Fibroblast of mammary gland (primary cell): ENCODE results near the gene ST3GAL6.

ENCODE experiments used
- DNase-seq: peaks from one replicate; pipeline ENCODE4 v3.0.0-alpha.2; 2010; ENCODE audit warnings: low read depth
- H3K4me3 ChIP-seq: 2 replicates; pipeline ENCODE4 v1.5.1; 2011; ENCODE audit warnings: low read depth, mild to moderate bottlenecking, low read length, moderate library complexity; ENCODE audit not compliant: control insufficient read depth
- TF ChIP-seq, protein P1 (sequence below): conservative IDR thresholded peaks from 2 replicates; pipeline ENCODE4 v1.5.1; 2011; ENCODE audit warnings: low read depth, low read length, inconsistent platforms; ENCODE audit not compliant: control insufficient read depth, insufficient read depth

Gene ST3GAL6

GRCh38 chr3:98782824-98783500 is 19.8 kb downstream of the ST3GAL6 start:
- TF ChIP-seq, protein P1, sequence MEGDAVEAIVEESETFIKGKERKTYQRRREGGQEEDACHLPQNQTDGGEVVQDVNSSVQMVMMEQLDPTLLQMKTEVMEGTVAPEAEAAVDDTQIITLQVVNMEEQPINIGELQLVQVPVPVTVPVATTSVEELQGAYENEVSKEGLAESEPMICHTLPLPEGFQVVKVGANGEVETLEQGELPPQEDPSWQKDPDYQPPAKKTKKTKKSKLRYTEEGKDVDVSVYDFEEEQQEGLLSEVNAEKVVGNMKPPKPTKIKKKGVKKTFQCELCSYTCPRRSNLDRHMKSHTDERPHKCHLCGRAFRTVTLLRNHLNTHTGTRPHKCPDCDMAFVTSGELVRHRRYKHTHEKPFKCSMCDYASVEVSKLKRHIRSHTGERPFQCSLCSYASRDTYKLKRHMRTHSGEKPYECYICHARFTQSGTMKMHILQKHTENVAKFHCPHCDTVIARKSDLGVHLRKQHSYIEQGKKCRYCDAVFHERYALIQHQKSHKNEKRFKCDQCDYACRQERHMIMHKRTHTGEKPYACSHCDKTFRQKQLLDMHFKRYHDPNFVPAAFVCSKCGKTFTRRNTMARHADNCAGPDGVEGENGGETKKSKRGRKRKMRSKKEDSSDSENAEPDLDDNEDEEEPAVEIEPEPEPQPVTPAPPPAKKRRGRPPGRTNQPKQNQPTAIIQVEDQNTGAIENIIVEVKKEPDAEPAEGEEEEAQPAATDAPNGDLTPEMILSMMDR: no peak
- DNase-seq: no peak
- H3K4me3 ChIP-seq: no peak overlapping the region

GRCh38 chr3:98784042-98784441 is 20.9 kb downstream of the ST3GAL6 start:
- H3K4me3 ChIP-seq: no peak overlapping the region
- DNase-seq: no peak
- TF ChIP-seq, protein P1: no peak

- TF ChIP-seq, protein P1: no peak
- DNase-seq: peak; percentile 84
- H3K4me3 ChIP-seq: no peak overlapping the region
Measured at GRCh38 chr3:98784666-98785600, 21.8 kb downstream of the ST3GAL6 start.

DNA sequence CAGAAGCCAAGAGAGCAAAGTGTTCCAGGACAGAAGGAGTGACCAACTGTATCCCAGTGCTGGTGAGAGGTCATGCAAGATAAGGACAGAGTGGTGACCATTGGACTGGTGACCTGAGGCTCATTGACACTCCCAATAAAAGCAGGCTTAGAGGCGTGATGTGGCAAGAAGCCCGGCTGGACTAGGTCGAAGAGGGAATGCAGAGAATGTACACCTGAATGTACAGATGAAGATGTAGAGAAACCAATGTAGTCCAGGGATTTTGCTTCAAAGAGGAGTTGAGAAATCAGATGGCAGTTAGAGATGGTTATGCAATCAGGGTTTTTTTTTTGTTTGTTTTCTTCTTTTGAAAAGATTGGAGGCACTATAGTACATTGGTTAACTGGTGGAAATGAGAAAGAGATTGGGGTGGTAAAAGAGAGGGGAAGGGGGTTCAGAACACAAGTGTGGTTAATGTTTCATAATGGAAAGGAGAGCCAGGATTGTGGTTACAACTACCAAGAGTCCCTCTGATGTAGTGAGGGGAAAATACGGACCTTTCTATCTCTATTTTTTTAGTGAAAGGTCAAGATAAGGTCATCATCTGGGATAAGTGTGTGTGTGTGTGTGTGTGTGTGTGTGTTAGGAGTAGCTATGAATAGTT is 23.3 kb downstream of the ST3GAL6 start:
- no peak overlapping the region for H3K4me3 ChIP-seq
- peak; percentile 34 for DNase-seq
- TF ChIP-seq, protein P1: no peak

- H3K4me3 ChIP-seq: no peak overlapping the region
- DNase-seq: no peak
- TF ChIP-seq, protein P1: no peak
Measured at GRCh38 chr3:98787181-98787580, 24.0 kb downstream of the ST3GAL6 start.

- H3K4me3 ChIP-seq: no peak overlapping the region
- TF ChIP-seq, protein P1: no peak
- no peak for DNase-seq
Measured at GRCh38 chr3:98788651-98789050, 25.5 kb downstream of the ST3GAL6 start.
